Neural progenitor cell (in vitro differentiated cells): ENCODE measurements around the gene RBFOX1. TPM values are rescaled to one million over a fixed set of nuclear protein-coding genes. Genes with fewer than 3 reads are reported as not detected.

Source experiments
- DNase-seq: peaks from one replicate; pipeline ENCODE4 v3.0.0-alpha.2; 2016; ENCODE audit warnings: low spot score
- H2AFZ ChIP-seq: fragments of 200-600 bp; sonication (generic); replicated peaks from 2 replicates; pipeline ENCODE4 v1.6.1; 2016; ENCODE audit warnings: antibody characterized with exemption
- H3F3A ChIP-seq: fragments of 200-600 bp; sonication (generic); 2 replicates; pipeline ENCODE4 v1.6.1; 2016; ENCODE audit warnings: antibody characterized with exemption, low read depth
- H3K27ac ChIP-seq: fragments of 200-600 bp; sonication (generic); 2 replicates; pipeline ENCODE4 v1.5.1; 2016; ENCODE audit warnings: mild to moderate bottlenecking
- H3K27me3 ChIP-seq: fragments of 200-600 bp; sonication (generic); 2 replicates; pipeline ENCODE4 v1.6.1; 2016; ENCODE audit warnings: mild to moderate bottlenecking, moderate library complexity
- H3K36me3 ChIP-seq: fragments of 200-600 bp; sonication (generic); 2 replicates; pipeline ENCODE4 v1.5.1; 2016
- H3K4me1 ChIP-seq: fragments of 200-600 bp; sonication (generic); 2 replicates; pipeline ENCODE4 v1.6.1; 2016; ENCODE audit warnings: mixed run types
- H3K4me2 ChIP-seq: fragments of 200-600 bp; sonication (generic); 2 replicates; pipeline ENCODE4 v1.6.1; 2016
- H3K4me3 ChIP-seq: fragments of 200-600 bp; sonication (generic); 2 replicates; pipeline ENCODE4 v1.5.1; 2016
- H3K79me2 ChIP-seq: fragments of 200-600 bp; sonication (generic); 2 replicates; pipeline ENCODE4 v1.6.1; 2016; ENCODE audit warnings: low read depth
- H3K9ac ChIP-seq: fragments of 200-600 bp; sonication (generic); 2 replicates; pipeline ENCODE4 v1.6.1; 2016
- H3K9me3 ChIP-seq: fragments of 200-600 bp; sonication (generic); 2 replicates; pipeline ENCODE4 v1.5.1; 2016; ENCODE audit warnings: low read depth
- H4K20me1 ChIP-seq: fragments of 200-600 bp; sonication (generic); 2 replicates; pipeline ENCODE4 v1.6.1; 2016; ENCODE audit warnings: low read depth
- H3K27ac Mint-ChIP-seq: 3 replicates; pipeline ENCODE4 v1.8.0; 2021; ENCODE audit warnings: mixed read lengths
- H3K27me3 Mint-ChIP-seq: 2 replicates; pipeline ENCODE4 v1.8.0; 2022; ENCODE audit warnings: low read depth, mild to moderate bottlenecking, inconsistent platforms, moderate library complexity, mixed read lengths; ENCODE audit not compliant: insufficient read depth
- H3K36me3 Mint-ChIP-seq: 3 replicates; pipeline ENCODE4 v1.8.0; 2021; ENCODE audit warnings: mixed read lengths
- H3K4me1 Mint-ChIP-seq: 3 replicates; pipeline ENCODE4 v1.8.0; 2021; ENCODE audit warnings: mixed read lengths
- H3K4me3 Mint-ChIP-seq: 3 replicates; pipeline ENCODE4 v1.8.0; 2021; ENCODE audit warnings: mild to moderate bottlenecking, moderate library complexity, mixed read lengths
- H3K9me3 Mint-ChIP-seq: 3 replicates; pipeline ENCODE4 v1.8.0; 2020; ENCODE audit warnings: mixed read lengths
- CTCF ChIP-seq: fragments of 200-600 bp; sonication (generic); IDR thresholded peaks from 2 replicates; pipeline ENCODE4 v1.5.1; 2017; ENCODE audit warnings: antibody characterized with exemption, mild to moderate bottlenecking
- EZH2 ChIP-seq: fragments of 200-600 bp; sonication (generic); IDR thresholded peaks from 2 replicates; pipeline ENCODE4 v1.6.1; 2017; ENCODE audit warnings: antibody characterized with exemption, mild to moderate bottlenecking, moderate library complexity
- EZH2phosphoT487 ChIP-seq: fragments of 200-600 bp; sonication (generic); IDR thresholded peaks from 2 replicates; pipeline ENCODE4 v1.6.1; 2017; ENCODE audit warnings: antibody characterized with exemption
- total RNA-seq: library from RNA; depleted of rRNA; stranded (reverse); fragments of >200 nt; gene quantifications from 2 replicates; pipeline ENCODE4 v1.2.3, GENCODE V29; 2015; ENCODE audit warnings: low replicate concordance

RBFOX1 gene
- total RNA-seq, 1 donor from 2014 or later: 1.2 TPM

GRCh38 chr16:7590934-7591333 is 258.3 kb downstream of the RBFOX1 start:
- Histone ChIP-seq H3K4me1 (peaks cover 19% of the 10 kb centered on the region), H2AFZ (no peak overlapping the region), H3K4me2 (no peak overlapping the region), H4K20me1 (no peaks in the 10 kb centered on the region), H3F3A (peaks cover 7% of the 10 kb centered on the region), H3K9me3 (no peaks in the 10 kb centered on the region), H3K27me3 (no peaks in the 10 kb centered on the region), H3K4me3 (no peak overlapping the region), H3K36me3 (no peaks in the 10 kb centered on the region), H3K9ac (no peak overlapping the region), H3K79me2 (no peaks in the 10 kb centered on the region), H3K27ac (no peak overlapping the region)
- no peaks in the 10 kb centered on the region for H3K36me3 Mint-ChIP-seq
- no peaks in the 10 kb centered on the region for H3K27me3 Mint-ChIP-seq
- H3K4me3 Mint-ChIP-seq: no peak overlapping the region
- H3K27ac Mint-ChIP-seq: no peak overlapping the region
- no peaks in the 10 kb centered on the region for H3K9me3 Mint-ChIP-seq
- TF ChIP-seq CTCF (no peak), EZH2phosphoT487 (no peak), EZH2 (no peak)
- H3K4me1 Mint-ChIP-seq: peaks cover 14% of the 10 kb centered on the region
- DNase-seq: no peak

- H3K9me3 ChIP-seq: no peaks in the 10 kb centered on the region
Measured at GRCh38 chr16:7596308-7596707, 263.7 kb downstream of the RBFOX1 start.

GRCh38 chr16:7597677-7598076 is 265.0 kb downstream of the RBFOX1 start:
- no peak overlapping the region for H3K27ac ChIP-seq
- H3K27ac Mint-ChIP-seq: no peak overlapping the region
- no peaks in the 10 kb centered on the region for H3K4me1 ChIP-seq
- no peak overlapping the region for H2AFZ ChIP-seq
- no peak overlapping the region for H3K9ac ChIP-seq
- TF ChIP-seq EZH2phosphoT487 (no peak), EZH2 (no peak), CTCF (no peak)
- no peaks in the 10 kb centered on the region for H3K27me3 Mint-ChIP-seq
- no peak overlapping the region for H3K4me2 ChIP-seq
- no peaks in the 10 kb centered on the region for H3K9me3 ChIP-seq
- H3K36me3 ChIP-seq: no peaks in the 10 kb centered on the region
- no peak for DNase-seq
- H4K20me1 ChIP-seq: no peaks in the 10 kb centered on the region
- H3K27me3 ChIP-seq: no peaks in the 10 kb centered on the region
- no peaks in the 10 kb centered on the region for H3K79me2 ChIP-seq
- H3K36me3 Mint-ChIP-seq: no peaks in the 10 kb centered on the region
- no peaks in the 10 kb centered on the region for H3F3A ChIP-seq
- H3K9me3 Mint-ChIP-seq: no peaks in the 10 kb centered on the region
- no peak overlapping the region for H3K4me3 Mint-ChIP-seq
- H3K4me3 ChIP-seq: no peak overlapping the region
- H3K4me1 Mint-ChIP-seq: peaks cover 6% of the 10 kb centered on the region

More at GRCh38 chr16:7596308-7596707, 263.7 kb downstream of the RBFOX1 start:
- Histone ChIP-seq H3K4me2 (no peak overlapping the region), H3K27me3 (no peaks in the 10 kb centered on the region), H3F3A (no peaks in the 10 kb centered on the region), H3K4me3 (no peak overlapping the region), H3K27ac (no peak overlapping the region), H3K4me1 (no peaks in the 10 kb centered on the region), H4K20me1 (no peaks in the 10 kb centered on the region), H3K79me2 (no peaks in the 10 kb centered on the region), H3K9ac (no peak overlapping the region), H2AFZ (no peak overlapping the region), H3K36me3 (no peaks in the 10 kb centered on the region)
- Mint-ChIP-seq H3K27ac (no peak overlapping the region), H3K4me3 (no peak overlapping the region), H3K27me3 (no peaks in the 10 kb centered on the region), H3K4me1 (peaks cover 4% of the 10 kb centered on the region), H3K36me3 (no peaks in the 10 kb centered on the region), H3K9me3 (no peaks in the 10 kb centered on the region)
- no peak for DNase-seq
- TF ChIP-seq EZH2: no peak
- TF ChIP-seq CTCF: no peak
- TF ChIP-seq EZH2phosphoT487: no peak
